HL-60/S4 treated with retinoic acid at 250 ng/mL for 4 days and 3 days (cell line): Measurements from ENCODE around the gene KCNN2.

Source experiments
- in situ Hi-C: fragments of 300-500 bp; cut with MboI; formaldehyde crosslinking; loops from 2 replicates; pipeline ENCODE4 v1.7.0; 2022; ENCODE audit warnings: low sequenced_read_pairs

Gene KCNN2

DNA sequence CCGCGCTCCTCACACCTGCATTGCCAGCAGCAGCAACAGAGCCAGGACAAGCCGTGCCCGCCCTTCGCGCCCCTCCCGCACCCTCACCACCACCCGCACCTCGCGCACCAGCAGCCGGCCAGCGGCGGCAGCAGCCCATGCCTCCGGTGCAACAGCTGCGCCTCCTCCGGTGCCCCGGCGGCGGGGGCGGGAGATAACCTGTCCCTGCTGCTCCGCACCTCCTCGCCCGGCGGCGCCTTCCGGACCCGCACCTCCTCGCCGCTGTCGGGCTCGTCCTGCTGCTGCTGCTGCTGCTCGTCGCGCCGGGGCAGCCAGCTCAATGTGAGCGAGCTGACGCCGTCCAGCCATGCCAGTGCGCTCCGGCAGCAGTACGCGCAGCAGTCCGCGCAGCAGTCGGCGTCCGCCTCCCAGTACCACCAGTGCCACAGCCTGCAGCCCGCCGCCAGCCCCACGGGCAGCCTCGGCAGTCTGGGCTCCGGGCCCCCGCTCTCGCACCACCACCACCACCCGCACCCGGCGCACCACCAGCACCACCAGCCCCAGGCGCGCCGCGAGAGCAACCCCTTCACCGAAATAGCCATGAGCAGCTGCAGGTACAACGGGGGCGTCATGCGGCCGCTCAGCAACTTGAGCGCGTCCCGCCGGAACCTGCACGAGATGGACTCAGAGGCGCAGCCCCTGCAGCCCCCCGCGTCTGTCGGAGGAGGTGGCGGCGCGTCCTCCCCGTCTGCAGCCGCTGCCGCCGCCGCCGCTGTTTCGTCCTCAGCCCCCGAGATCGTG is 517 bp downstream of the KCNN2 start:
- in situ Hi-C loops, result no loop called here

DNA sequence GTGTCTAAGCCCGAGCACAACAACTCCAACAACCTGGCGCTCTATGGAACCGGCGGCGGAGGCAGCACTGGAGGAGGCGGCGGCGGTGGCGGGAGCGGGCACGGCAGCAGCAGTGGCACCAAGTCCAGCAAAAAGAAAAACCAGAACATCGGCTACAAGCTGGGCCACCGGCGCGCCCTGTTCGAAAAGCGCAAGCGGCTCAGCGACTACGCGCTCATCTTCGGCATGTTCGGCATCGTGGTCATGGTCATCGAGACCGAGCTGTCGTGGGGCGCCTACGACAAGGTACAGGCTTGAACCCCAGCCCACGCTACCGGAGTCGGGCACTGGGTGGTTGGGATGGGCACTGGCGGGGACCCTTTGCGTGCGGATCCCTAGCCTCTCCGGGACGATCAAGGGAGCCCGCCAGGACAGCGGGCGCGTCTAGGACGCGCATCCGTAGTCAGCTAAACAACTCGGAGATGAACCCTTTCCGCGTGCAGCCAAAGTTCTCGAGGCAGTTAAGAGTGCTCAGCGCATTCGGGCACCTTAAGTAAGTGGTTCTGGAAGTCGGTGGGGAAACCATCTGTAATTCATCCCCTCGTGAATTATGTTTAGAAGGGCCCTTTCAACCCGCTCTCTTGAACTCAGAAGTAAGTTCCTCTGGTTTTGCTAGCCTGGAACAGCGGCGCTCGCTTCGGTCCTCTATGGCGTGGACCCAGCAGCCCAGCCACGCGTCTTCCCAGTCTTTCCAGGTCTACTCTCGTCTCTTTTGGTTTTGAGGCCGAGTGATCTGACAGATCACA is 1.3 kb downstream of the KCNN2 start:
- in situ Hi-C loops, result no loop called here

DNA sequence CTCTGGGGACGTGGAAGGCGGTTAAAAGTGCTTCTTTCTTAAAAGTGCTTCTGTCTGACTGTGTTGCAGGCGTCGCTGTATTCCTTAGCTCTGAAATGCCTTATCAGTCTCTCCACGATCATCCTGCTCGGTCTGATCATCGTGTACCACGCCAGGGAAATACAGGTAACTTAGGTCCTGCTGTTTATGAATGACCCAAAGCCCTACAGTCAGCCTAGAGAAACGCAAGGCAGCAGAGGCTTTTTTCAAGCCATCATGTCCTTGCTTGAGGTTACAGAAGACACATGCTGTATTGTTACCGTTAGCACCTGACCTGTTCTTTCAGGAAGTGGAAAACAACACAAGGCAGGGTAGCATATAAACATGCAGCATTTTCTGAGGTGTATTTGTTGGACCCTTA is 2.0 kb downstream of the KCNN2 start:
- in situ Hi-C loops, result no loop called here

DNA sequence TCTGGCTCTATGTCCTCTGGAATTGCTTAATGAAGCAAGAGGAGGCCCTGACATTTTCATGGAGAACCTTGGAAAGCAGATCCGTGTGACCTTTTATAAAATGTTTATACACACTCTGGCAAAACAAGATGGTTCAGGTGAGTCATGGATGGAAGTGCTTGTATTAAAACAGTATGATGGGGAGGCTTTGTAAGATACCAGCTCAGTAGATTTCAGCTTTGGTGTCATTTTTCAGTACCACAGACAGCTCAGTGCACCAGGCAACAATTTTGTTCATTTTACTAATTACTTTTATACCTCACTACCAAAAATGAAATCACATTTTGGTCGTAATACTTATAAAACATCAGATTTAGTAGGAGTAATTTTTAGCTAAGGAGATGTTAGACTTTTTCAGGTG is 5.2 kb downstream of the KCNN2 start:
- in situ Hi-C loops, result no loop called here

GRCh38 chr5:114369680-114370417 is 8.0 kb downstream of the KCNN2 start:
- in situ Hi-C loops, result no loop called here

DNA sequence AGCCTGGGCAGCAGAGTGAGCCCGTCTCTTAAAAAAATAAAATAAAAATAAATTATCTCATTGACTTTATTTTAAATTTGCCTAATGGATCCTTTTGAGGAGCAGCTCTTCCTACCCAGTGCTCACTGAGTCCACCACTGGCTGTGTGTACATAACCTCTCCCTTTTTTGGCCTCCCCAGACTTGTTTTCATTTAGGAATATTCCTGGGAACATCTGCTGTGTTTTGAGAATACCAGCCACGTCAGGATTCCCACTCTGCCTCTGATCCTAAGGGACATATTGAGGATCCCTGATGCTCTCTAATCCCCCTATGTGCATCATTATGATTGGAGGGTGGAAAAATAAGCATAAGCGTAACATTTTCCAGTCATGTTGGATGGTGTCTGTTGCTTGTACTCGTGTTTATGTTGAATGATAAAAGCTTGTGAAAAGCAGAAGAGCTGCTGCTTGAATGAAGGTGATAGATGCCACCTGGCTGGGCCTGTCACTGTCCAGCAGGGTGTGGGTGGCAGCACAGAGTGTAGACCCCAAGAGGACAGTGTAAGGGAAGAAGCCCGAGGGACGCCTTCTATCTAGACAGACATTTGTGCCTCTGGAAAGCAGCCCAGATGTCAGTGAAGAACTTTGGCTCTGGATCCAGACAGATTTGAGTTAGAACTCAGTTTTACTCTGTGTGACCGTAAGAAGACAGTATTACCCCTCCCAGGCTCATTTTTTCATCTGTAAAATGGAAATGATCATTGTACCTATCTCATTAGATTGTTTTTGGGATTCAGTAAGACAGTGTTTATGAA is 15.4 kb downstream of the KCNN2 start:
- in situ Hi-C loops, result no loop called here

DNA sequence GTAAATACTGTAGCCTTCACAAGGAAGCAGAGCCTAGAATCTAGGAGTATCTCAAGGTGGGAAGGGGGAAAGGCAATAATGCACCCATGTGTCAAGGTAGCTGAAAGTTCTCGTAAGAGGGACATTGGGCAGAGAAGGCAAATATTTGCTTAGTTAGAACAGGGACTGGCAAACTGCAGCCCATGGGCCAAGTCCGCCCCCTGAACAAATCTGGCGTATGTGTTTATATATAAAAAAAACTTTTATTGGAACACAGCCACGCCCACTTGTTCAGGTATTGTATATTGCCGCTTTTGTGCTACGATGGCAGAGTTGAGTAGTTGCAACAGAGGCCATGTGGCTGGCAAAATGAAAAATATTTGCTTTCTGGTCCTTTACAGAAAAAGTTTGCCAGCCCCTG is 16.1 kb downstream of the KCNN2 start:
- in situ Hi-C loops, result no loop called here

DNA sequence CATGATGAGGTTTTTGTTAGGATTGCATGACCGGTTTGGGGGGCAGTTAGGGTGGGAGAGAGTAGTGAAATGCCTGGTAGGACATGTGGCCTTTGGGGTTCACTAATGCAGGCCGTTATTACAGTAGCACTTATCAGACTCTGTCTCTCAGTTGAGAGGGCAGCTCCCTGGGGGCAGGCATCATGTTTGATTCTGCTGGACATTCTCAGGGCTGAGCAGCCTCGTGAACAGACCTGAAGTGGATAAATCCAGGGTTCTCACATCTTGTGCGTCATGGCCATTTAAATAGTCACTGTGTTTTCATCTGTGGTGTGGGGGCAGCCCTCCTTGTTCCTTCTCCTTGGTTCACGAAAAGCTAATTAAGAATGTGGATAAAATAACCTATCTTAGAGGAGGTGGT is 18.9 kb downstream of the KCNN2 start:
- in situ Hi-C loops, result no loop called here

- in situ Hi-C loops, result no loop called here
Observed at GRCh38 chr5:114387433-114387832, 25.6 kb downstream of the KCNN2 start.

- in situ Hi-C loops, result no loop called here
Observed at GRCh38 chr5:114390431-114390830, 28.6 kb downstream of the KCNN2 start.

GRCh38 chr5:114391321-114391720 is 29.5 kb downstream of the KCNN2 start:
- in situ Hi-C loops, result no loop called here

GRCh38 chr5:114393159-114393558 is 31.3 kb downstream of the KCNN2 start:
- in situ Hi-C loops, result no loop called here

DNA sequence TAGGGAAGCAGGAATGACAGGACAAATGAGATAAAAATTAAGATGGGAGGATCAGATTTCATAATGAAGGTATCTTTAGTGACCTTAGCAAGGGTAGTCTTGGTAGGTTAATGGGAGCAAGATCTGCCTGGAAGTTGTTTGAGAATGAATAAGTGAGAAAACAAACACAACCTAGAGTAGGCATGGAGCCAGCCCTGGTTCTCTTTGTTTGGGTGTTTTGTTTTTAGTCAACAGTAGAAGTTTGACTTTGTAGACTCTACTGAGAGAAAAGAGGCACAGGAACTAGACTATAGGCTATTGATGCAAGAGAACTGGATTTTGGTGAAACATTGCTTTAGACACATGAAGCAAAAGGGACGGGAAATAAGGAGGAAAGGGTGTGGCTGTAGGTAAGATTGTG is 40.3 kb downstream of the KCNN2 start:
- in situ Hi-C loops, result no loop called here

- in situ Hi-C loops, result no loop called here
Observed at GRCh38 chr5:114407783-114408182, 45.9 kb downstream of the KCNN2 start.

DNA sequence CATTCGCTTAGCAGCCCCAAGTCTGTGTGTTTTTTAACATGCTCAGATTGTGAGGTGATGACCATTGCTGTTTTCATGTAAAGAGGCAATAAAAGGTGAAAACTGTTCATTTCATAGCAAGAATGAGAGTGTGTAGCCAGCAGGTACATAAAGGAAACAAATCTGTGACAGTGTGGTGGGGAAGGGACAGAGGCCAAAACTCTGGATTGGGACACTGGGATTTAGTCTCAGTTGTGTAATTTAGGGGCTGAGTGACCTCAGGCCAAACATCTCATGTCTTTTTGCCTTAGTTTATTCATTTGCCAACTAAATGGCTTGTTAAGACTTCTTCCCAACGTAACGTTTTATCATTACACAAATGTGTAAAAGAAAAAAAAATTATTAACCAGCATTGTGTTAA is 47.0 kb downstream of the KCNN2 start:
- in situ Hi-C loops, result no loop called here

DNA sequence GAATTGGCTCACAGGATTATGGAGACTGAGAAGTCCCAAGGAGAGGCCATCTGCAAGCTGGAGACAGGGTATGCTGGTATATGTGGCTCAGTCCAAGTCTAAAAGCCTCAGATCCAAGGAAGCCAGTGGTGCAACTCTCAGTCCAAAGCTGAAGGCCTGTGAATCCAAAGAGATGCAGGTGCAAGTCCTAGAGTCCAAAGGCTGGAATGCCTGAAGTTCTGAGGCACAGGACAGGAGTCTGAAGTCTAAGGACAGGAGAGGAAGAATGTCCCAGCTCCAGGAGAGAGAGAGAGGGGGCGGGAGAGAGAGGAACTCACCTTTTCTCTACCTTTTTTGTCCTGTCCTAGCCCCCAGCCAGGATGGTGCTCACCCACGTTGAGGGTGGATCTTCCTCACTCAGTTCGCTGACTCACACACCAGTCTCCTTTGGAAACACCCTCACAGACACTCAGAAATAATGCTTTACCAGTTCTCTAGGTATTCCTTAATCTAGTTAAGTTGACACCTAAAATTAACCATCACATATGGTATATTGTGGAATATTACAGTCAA is 49.6 kb downstream of the KCNN2 start:
- in situ Hi-C loops, result no loop called here

- in situ Hi-C loops, result no loop called here
Observed at GRCh38 chr5:114412510-114413171, 50.8 kb downstream of the KCNN2 start.

DNA sequence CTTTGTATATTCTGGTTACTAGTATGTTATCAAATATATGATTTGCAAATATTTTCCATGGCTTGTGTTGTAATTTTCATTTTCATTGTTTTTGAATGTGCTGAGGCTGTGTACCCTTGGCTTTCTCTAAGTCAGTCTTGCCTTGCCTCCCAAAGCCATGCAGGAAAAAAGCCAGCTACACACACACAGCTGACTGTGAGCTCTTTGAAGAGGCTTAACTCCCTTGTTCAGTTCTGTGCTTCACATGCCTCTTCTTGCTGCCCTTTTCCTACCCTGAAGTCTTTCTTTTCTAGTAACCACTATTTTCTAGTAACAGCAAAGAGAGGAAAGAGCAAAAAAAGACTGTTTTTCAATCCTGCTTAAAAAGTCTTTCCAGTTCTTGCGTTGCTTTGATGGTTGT is 53.9 kb downstream of the KCNN2 start:
- in situ Hi-C loops, result no loop called here

- in situ Hi-C loops, result no loop called here
Observed at GRCh38 chr5:114416254-114416653, 54.4 kb downstream of the KCNN2 start.

- in situ Hi-C loops, result no loop called here
Observed at GRCh38 chr5:114417519-114417918, 55.6 kb downstream of the KCNN2 start.
